PC-9 (cell line): ENCODE results near the gene SLC26A2. TPM values are rescaled to one million over a fixed set of nuclear protein-coding genes. Genes with fewer than 3 reads are reported as not detected.

ENCODE experiments used
- BruUV-seq: library from RNA; stranded (reverse); fragments of 400-500 nt; replicated peaks from 2 replicates; lab custom pipeline; 2021; lab: Mats Ljungman, UMichigan
- CTCF ChIA-PET: fragments of 300-600 bp; sonication (Branson Sonifier 250); formaldehyde crosslinking; loops from one replicate; lab custom pipeline; 2022; ENCODE audit warnings: antibody characterized with exemption; lab: Charles Lee
- POLR2A ChIA-PET: fragments of 300-600 bp; sonication (Branson Sonifier 250); formaldehyde crosslinking; loops from one replicate; lab custom pipeline; 2022; ENCODE audit warnings: antibody characterized with exemption; ENCODE audit not compliant: unreplicated experiment; lab: Charles Lee
- DNase-seq, 2 experiments: peaks; one replicate each; pipeline versions ENCODE4 v3.0.0 to v3.0.0-alpha.2; 2015 to 2022; ENCODE audit warnings: mixed read lengths in 1 of 2
- H2AFZ ChIP-seq: fragments of 200-600 bp; sonication (generic); 2 replicates; pipeline ENCODE4 v1.8.1; 2017; ENCODE audit warnings: antibody characterized with exemption
- H3F3A ChIP-seq: fragments of 200-600 bp; sonication (generic); 2 replicates; pipeline ENCODE4 v1.8.1; 2017; ENCODE audit warnings: antibody characterized with exemption, mild to moderate bottlenecking, low read depth; ENCODE audit not compliant: insufficient read depth
- H3K27ac ChIP-seq: fragments of 200-600 bp; sonication (generic); 2 replicates; pipeline ENCODE4 v1.6.1; 2016; ENCODE audit warnings: mixed run types
- H3K27me3 ChIP-seq: fragments of 200-600 bp; sonication (generic); 2 replicates; pipeline ENCODE4 v1.6.1; 2016; ENCODE audit warnings: low read depth, mixed run types; ENCODE audit not compliant: insufficient read depth
- H3K36me3 ChIP-seq: fragments of 200-600 bp; sonication (generic); 2 replicates; pipeline ENCODE4 v1.6.1; 2016; ENCODE audit warnings: low read depth, mixed run types
- H3K4me1 ChIP-seq: fragments of 200-600 bp; sonication (generic); replicated peaks from 2 replicates; pipeline ENCODE4 v1.6.1; 2016; ENCODE audit warnings: mixed run types; ENCODE audit not compliant: insufficient read depth
- H3K4me2 ChIP-seq: fragments of 200-600 bp; sonication (generic); 2 replicates; pipeline ENCODE4 v1.6.1; 2017; ENCODE audit warnings: mixed run types
- H3K4me3 ChIP-seq: fragments of 200-600 bp; sonication (generic); 2 replicates; pipeline ENCODE4 v1.6.1; 2016; ENCODE audit warnings: mixed run types
- H3K79me2 ChIP-seq: fragments of 200-600 bp; sonication (generic); 2 replicates; pipeline ENCODE4 v1.6.1; 2017; ENCODE audit warnings: low read depth, mixed run types
- H3K9me2 ChIP-seq: fragments of 200-600 bp; sonication (generic); 2 replicates; pipeline ENCODE4 v1.8.1; 2017; ENCODE audit warnings: mild to moderate bottlenecking; ENCODE audit not compliant: insufficient read depth
- H3K9me3 ChIP-seq: fragments of 200-600 bp; sonication (generic); 2 replicates; pipeline ENCODE4 v1.8.1; 2016; ENCODE audit warnings: low read depth; ENCODE audit not compliant: insufficient read depth
- H4K20me1 ChIP-seq: fragments of 200-600 bp; sonication (generic); 2 replicates; pipeline ENCODE4 v1.8.1; 2017; ENCODE audit not compliant: insufficient read depth
- CTCF ChIP-seq: fragments of 200-600 bp; sonication (generic); conservative IDR thresholded peaks from 2 replicates; pipeline ENCODE4 v1.6.1; 2017; ENCODE audit warnings: mixed run types, antibody characterized with exemption, mild to moderate bottlenecking, moderate library complexity
- EZH2 ChIP-seq: fragments of 200-600 bp; sonication (generic); IDR thresholded peaks from 2 replicates; pipeline ENCODE4 v1.8.0; 2017; ENCODE audit warnings: antibody characterized with exemption, low read depth
- intact Hi-C: fragments of 100-400 bp; cut with micrococcal nuclease; formaldehyde crosslinking; loops from one replicate; pipeline ENCODE4 v1.10.0; 2022; ENCODE audit not compliant: unreplicated experiment
- total RNA-seq: library from RNA; stranded (reverse); gene quantifications from 2 replicates; pipeline ENCODE4 v1.2.3, GENCODE V29; 2021

The SLC26A2 gene
- total RNA-seq, 1 experiment from 2014 or later = 13.5 TPM

- no TSS peak for BruUV-seq
- peaks cover 67% of the 10 kb centered on the region for H3K4me1 ChIP-seq
- H3K9me3 ChIP-seq = peaks cover 8% of the 10 kb centered on the region
- DNase-seq = no peak
- peak overlapping the region; percentile 93 for H3K27ac ChIP-seq
- H3K27me3 ChIP-seq = no peaks in the 10 kb centered on the region
- TF ChIP-seq CTCF = no peak
- TF ChIP-seq EZH2 = no peak
- intact Hi-C loops = no loop called here
- no peak overlapping the region for H2AFZ ChIP-seq
- H3K79me2 ChIP-seq = peaks cover 19% of the 10 kb centered on the region
- POLR2A ChIA-PET = no interaction called here
- H3K4me2 ChIP-seq = peak overlapping the region; percentile 72
- H3F3A ChIP-seq = peaks cover 75% of the 10 kb centered on the region
- CTCF ChIA-PET = interaction anchor here (0.6 to 0.7 kb wide), 2 partner anchors 92 to 94 kb away, joined by 3 to 4 read pairs; no protein-coding TSS in a partner anchor
- peaks cover 65% of the 10 kb centered on the region for H3K36me3 ChIP-seq
- no peaks in the 10 kb centered on the region for H4K20me1 ChIP-seq
- no peak overlapping the region for H3K4me3 ChIP-seq
- 0 out of 2 replicates have a peak, but pooled peaks cover 4% of the 10 kb centered on the region for H3K9me2 ChIP-seq
These were observed 59.7 kb downstream of the SLC26A2 start for GRCh38 chr5:150020249-150020648.

GRCh38 chr5:150021491-150022157 lies 61.1 kb downstream of the SLC26A2 start:
- peaks cover 61% of the 10 kb centered on the region for H3F3A ChIP-seq
- H3K9me3 ChIP-seq = no peaks in the 10 kb centered on the region
- TF ChIP-seq CTCF (no peak), EZH2 (no peak)
- H3K4me1 ChIP-seq = peaks cover 64% of the 10 kb centered on the region
- no peaks in the 10 kb centered on the region for H3K27me3 ChIP-seq
- BruUV-seq = no TSS peak
- H3K27ac ChIP-seq = peak overlapping the region; percentile 93
- intact Hi-C loops = loop anchor here (1.0 to 2.0 kb wide), 2 partner anchors 21 to 91 kb away; partner anchors contain the start of genes HMGXB3 and TIGD6
- H3K4me2 ChIP-seq = peak overlapping the region; percentile 72
- DNase-seq = peak; percentile 84 to 86
- H3K4me3 ChIP-seq = peak overlapping the region; percentile 33; the same call in 1 of the 2 replicates
- H3K36me3 ChIP-seq = peaks cover 58% of the 10 kb centered on the region
- 0 out of 2 replicates have a peak, but pooled peaks cover 4% of the 10 kb centered on the region for H3K9me2 ChIP-seq
- 0 out of 2 replicates have a peak, but pooled peaks cover 3% of the 10 kb centered on the region for H4K20me1 ChIP-seq
- no peak overlapping the region for H2AFZ ChIP-seq
- H3K79me2 ChIP-seq = peaks cover 19% of the 10 kb centered on the region
- CTCF ChIA-PET = interaction anchor here (0.5 to 1.5 kb wide), 6 partner anchors 47 to 467 kb away, joined by 3 to 10 read pairs (median 4); no protein-coding TSS in a partner anchor
- POLR2A ChIA-PET = interaction anchor here (0.6 to 1.1 kb wide), 5 partner anchors 20 to 298 kb away, joined by 3 to 7 read pairs (median 3); no protein-coding TSS in a partner anchor

GRCh38 chr5:150022158-150022531 lies 61.6 kb downstream of the SLC26A2 start:
- Histone ChIP-seq H3K9me2 (0 out of 2 replicates have a peak, but pooled peaks cover 4% of the 10 kb centered on the region), H3F3A (peaks cover 56% of the 10 kb centered on the region), H3K27me3 (no peaks in the 10 kb centered on the region), H3K4me3 (peak overlapping the region; percentile 33; the same call in 1 of the 2 replicates), H3K4me1 (peaks cover 59% of the 10 kb centered on the region), H3K4me2 (peak overlapping the region; percentile 72), H4K20me1 (0 out of 2 replicates have a peak, but pooled peaks cover 3% of the 10 kb centered on the region), H3K9me3 (no peaks in the 10 kb centered on the region), H3K79me2 (peaks cover 19% of the 10 kb centered on the region), H3K36me3 (peaks cover 62% of the 10 kb centered on the region), H3K27ac (peak overlapping the region; percentile 93), H2AFZ (no peak overlapping the region)
- TF ChIP-seq EZH2 (no peak), CTCF (no peak)
- peak; percentile 53 to 91 for DNase-seq
- CTCF ChIA-PET = interaction anchor here (0.5 to 1.5 kb wide), 4 partner anchors 47 to 436 kb away, joined by 3 to 10 read pairs (median 4); no protein-coding TSS in a partner anchor
- POLR2A ChIA-PET = interaction anchor here (0.5 to 1.1 kb wide), 6 partner anchors 12 to 428 kb away, joined by 3 to 10 read pairs (median 4); no protein-coding TSS in a partner anchor
- BruUV-seq = no TSS peak
- intact Hi-C loops = loop anchor here (1.0 to 2.0 kb wide), 2 partner anchors 22 to 91 kb away; partner anchors contain the start of genes HMGXB3 and TIGD6
